ENCODE measurements around the gene PMCH. TPM values are rescaled to one million over a fixed set of nuclear protein-coding genes. Genes with fewer than 3 reads are reported as not detected.
"Not testable (repeated sequence)": the region's sequence is repeated elsewhere in the genome, so short reads cannot be mapped to it uniquely, and the experiment has no call there.

The PMCH gene
- total RNA-seq (ENCODE audit: unreplicated experiment), result not detected
- long read RNA-seq, result 0 reads

DNA sequence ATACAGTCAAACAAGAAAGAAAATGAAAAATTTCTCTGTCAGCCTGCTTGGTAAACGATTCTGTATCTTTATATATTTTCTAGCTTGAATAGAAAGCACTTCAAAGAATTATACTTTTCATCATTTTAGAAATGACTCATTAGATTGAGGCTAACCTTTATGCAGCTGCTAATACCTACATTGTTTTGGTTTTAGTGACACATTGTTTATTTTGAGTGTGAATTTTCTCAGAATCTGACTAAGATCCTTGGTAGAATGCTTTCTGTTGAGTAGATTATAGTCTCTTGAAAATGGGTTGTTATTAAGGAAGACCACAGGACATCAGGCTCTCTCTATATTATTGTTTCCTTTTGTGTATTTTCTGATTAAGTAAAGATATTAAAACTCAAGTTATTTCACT lies at the start of gene PMCH:
TSS of gene PMCH (minus strand) at position 45 of the 400 bp plus-strand sequence. CDS start 63 bp downstream, outside the sequence.
- Mint-ChIP-seq H3K27me3 (ENCODE audit: unreplicated experiment) (no peaks in the 10 kb centered on the region), H3K9me3 (ENCODE audit: unreplicated experiment) (no peaks in the 10 kb centered on the region), H3K27ac (ENCODE audit: unreplicated experiment) (no peak within 1 kb of the TSS), H3K36me3 (ENCODE audit: unreplicated experiment) (no peaks in the 10 kb centered on the region), H3K4me1 (ENCODE audit: low read depth, unreplicated experiment) (no peaks in the 10 kb centered on the region), H3K4me3 (ENCODE audit: unreplicated experiment) (no peak within 1 kb of the TSS)
- no peak for TF ChIP-seq CTCF (IDR thresholded peaks at IDR 0.05; ENCODE audit: partially characterized antibody, unreplicated experiment)
- DNase-seq, result no peak

DNA sequence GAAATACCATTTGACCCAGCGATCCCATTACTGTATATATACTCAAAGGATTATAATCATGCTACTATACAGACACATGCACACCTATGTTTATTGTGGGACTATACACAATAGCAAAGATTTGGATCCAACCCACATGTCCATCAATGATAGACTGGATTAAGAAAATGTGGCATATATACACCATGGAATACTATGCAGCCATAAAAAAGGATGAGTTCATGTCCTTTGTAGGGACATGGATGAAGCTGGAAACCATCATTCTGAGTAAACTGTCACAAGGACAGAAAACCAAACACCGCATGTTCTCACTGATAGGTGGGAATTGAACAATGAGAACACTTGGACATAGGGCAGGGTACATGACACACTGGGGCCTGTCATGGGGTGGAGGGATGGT lies 43.2 kb upstream of the PMCH start:
- H3K36me3 Mint-ChIP-seq (ENCODE audit: unreplicated experiment); H3K27me3 Mint-ChIP-seq (ENCODE audit: unreplicated experiment); H3K9me3 Mint-ChIP-seq (ENCODE audit: unreplicated experiment); H3K4me3 Mint-ChIP-seq (ENCODE audit: unreplicated experiment); H3K27ac Mint-ChIP-seq (ENCODE audit: unreplicated experiment); DNase-seq; H3K4me1 Mint-ChIP-seq (ENCODE audit: low read depth, unreplicated experiment): not testable (repeated sequence)

DNA sequence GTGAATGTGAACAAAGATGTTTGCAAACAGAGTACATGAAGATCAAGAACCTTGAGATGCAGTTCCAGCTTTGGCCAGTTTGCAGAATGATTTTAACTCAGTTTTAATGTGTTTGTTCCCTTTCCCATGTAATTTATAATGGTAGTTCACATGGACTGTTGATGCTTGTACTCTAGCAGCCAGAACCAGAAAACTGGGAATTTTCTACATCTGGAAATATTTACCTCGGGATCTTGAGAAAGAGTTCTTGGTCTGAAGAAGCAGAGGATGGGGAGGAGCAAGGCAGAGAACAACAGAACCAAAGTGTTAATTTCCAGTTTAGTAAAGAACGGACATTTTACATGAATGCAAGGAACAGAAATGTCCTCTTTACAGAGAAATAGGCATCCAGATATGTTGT lies 37.0 kb upstream of the PMCH start:
- no peak for TF ChIP-seq CTCF (IDR thresholded peaks at IDR 0.05; ENCODE audit: partially characterized antibody, unreplicated experiment)
- Mint-ChIP-seq H3K36me3 (ENCODE audit: unreplicated experiment) (no peaks in the 10 kb centered on the region), H3K4me1 (ENCODE audit: low read depth, unreplicated experiment) (no peaks in the 10 kb centered on the region), H3K9me3 (ENCODE audit: unreplicated experiment) (no peaks in the 10 kb centered on the region), H3K27ac (ENCODE audit: unreplicated experiment) (no peak overlapping the region), H3K27me3 (ENCODE audit: unreplicated experiment) (no peaks in the 10 kb centered on the region), H3K4me3 (ENCODE audit: unreplicated experiment) (no peak overlapping the region)
- no peak for DNase-seq

GRCh38 chr12:102232446-102232845 lies 34.8 kb upstream of the PMCH start:
- H3K4me3 Mint-ChIP-seq (ENCODE audit: unreplicated experiment), result no peak overlapping the region
- no peak for TF ChIP-seq CTCF (IDR thresholded peaks at IDR 0.05; ENCODE audit: partially characterized antibody, unreplicated experiment)
- DNase-seq, result no peak
- H3K9me3 Mint-ChIP-seq (ENCODE audit: unreplicated experiment), result no peaks in the 10 kb centered on the region
- H3K36me3 Mint-ChIP-seq (ENCODE audit: unreplicated experiment), result no peaks in the 10 kb centered on the region
- H3K27ac Mint-ChIP-seq (ENCODE audit: unreplicated experiment), result no peak overlapping the region
- H3K4me1 Mint-ChIP-seq (ENCODE audit: low read depth, unreplicated experiment), result no peaks in the 10 kb centered on the region
- no peaks in the 10 kb centered on the region for H3K27me3 Mint-ChIP-seq (ENCODE audit: unreplicated experiment)

DNA sequence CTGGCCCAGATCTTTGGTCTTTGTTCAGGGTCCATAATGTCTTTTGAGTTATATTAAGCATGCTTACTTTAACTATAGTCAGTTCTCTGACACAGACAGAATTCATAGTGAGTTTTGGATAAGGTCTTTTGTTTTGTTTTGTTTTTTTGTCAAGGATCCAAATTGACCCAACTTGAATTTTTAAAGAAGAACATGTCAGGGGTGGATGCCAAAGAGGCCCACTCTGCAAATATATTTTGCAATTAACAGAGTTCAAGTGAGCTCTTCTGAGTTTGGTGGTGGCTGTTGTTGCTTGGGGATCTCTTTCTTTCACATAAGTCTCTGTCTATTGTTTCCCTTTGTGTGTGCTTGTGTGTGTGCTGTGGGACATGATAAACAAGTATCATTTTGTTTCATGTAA lies 34.4 kb upstream of the PMCH start:
- no peak for TF ChIP-seq CTCF (IDR thresholded peaks at IDR 0.05; ENCODE audit: partially characterized antibody, unreplicated experiment)
- H3K4me1 Mint-ChIP-seq (ENCODE audit: low read depth, unreplicated experiment), result no peaks in the 10 kb centered on the region
- no peaks in the 10 kb centered on the region for H3K27me3 Mint-ChIP-seq (ENCODE audit: unreplicated experiment)
- H3K27ac Mint-ChIP-seq (ENCODE audit: unreplicated experiment), result no peak overlapping the region
- no peak overlapping the region for H3K4me3 Mint-ChIP-seq (ENCODE audit: unreplicated experiment)
- H3K9me3 Mint-ChIP-seq (ENCODE audit: unreplicated experiment), result no peaks in the 10 kb centered on the region
- no peak for DNase-seq
- H3K36me3 Mint-ChIP-seq (ENCODE audit: unreplicated experiment), result no peaks in the 10 kb centered on the region

GRCh38 chr12:102227954-102228353 lies 30.3 kb upstream of the PMCH start:
- H3K4me1 Mint-ChIP-seq (ENCODE audit: low read depth, unreplicated experiment), result no peaks in the 10 kb centered on the region

More at GRCh38 chr12:102227954-102228353, 30.3 kb upstream of the PMCH start:
- DNase-seq, result no peak
- no peak for TF ChIP-seq CTCF (IDR thresholded peaks at IDR 0.05; ENCODE audit: partially characterized antibody, unreplicated experiment)
- Mint-ChIP-seq H3K27ac (ENCODE audit: unreplicated experiment) (no peak overlapping the region), H3K27me3 (ENCODE audit: unreplicated experiment) (no peaks in the 10 kb centered on the region), H3K9me3 (ENCODE audit: unreplicated experiment) (no peaks in the 10 kb centered on the region), H3K36me3 (ENCODE audit: unreplicated experiment) (no peaks in the 10 kb centered on the region), H3K4me3 (ENCODE audit: unreplicated experiment) (no peak overlapping the region)

Data from glutamatergic neuron (in vitro differentiated cells).